Measurements from ENCODE around the gene TBC1D14. TPM values are rescaled to one million over a fixed set of nuclear protein-coding genes. Genes with fewer than 3 reads are reported as not detected.

The TBC1D14 gene
- total RNA-seq, 3 donors from 2014 or later (not counting 1 experiment from before 2014, with no cell fraction given) = 36.0 to 54.7 (median 53.2) TPM

DNA sequence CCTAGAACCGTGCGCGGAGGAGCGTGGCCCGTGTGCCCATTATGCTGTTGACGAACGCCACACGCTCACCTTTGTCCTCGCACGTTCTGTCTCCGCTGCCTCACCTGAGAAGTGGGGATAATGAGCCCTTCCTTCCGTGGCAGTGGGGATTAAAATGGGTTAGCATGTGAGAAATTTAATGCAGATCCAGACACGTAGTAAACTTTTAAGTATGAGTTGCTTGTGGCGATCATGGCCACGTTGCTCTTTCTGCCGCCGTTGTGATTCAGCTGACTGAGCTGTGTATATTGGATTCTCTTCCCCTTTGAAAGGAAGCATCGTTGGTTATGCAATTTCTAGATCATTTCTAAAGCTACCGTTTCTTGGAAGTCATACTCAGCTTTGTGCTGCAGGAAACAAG, 16.5 kb downstream of the TBC1D14 start:
- ATAC-seq (no peak), DNase-seq (no peak)
- peaks cover 15% of the 10 kb centered on the region for H3K36me3 ChIP-seq (ENCODE audit: control insufficient read depth, insufficient read depth, low read length)
- H3K9me3 ChIP-seq (ENCODE audit: control insufficient read depth, insufficient read depth, low read length) = no peaks in the 10 kb centered on the region
- H3K4me3 Mint-ChIP-seq = peak overlapping the region; percentile 67
- peaks cover 64% of the 10 kb centered on the region for H3K4me1 ChIP-seq (ENCODE audit: control insufficient read depth, insufficient read depth, low read length)
- TF ChIP-seq, protein P1, sequence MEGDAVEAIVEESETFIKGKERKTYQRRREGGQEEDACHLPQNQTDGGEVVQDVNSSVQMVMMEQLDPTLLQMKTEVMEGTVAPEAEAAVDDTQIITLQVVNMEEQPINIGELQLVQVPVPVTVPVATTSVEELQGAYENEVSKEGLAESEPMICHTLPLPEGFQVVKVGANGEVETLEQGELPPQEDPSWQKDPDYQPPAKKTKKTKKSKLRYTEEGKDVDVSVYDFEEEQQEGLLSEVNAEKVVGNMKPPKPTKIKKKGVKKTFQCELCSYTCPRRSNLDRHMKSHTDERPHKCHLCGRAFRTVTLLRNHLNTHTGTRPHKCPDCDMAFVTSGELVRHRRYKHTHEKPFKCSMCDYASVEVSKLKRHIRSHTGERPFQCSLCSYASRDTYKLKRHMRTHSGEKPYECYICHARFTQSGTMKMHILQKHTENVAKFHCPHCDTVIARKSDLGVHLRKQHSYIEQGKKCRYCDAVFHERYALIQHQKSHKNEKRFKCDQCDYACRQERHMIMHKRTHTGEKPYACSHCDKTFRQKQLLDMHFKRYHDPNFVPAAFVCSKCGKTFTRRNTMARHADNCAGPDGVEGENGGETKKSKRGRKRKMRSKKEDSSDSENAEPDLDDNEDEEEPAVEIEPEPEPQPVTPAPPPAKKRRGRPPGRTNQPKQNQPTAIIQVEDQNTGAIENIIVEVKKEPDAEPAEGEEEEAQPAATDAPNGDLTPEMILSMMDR (IDR thresholded peaks at IDR 0.05) = no peak
- H3K36me3 Mint-ChIP-seq = no peaks in the 10 kb centered on the region
- H3K27ac ChIP-seq (ENCODE audit: low read length) = no peak overlapping the region
- H3K27me3 ChIP-seq (ENCODE audit: control insufficient read depth, insufficient read depth, low read length) = no peaks in the 10 kb centered on the region
- intact Hi-C loops (cut with micrococcal nuclease) = no loop called here
- H3K4me3 ChIP-seq (ENCODE audit: low read length) = no peak overlapping the region
- H3K27me3 Mint-ChIP-seq (ENCODE audit: low read depth in 2 of 2) = no peaks in the 10 kb centered on the region
- WGBS (ENCODE audit: insufficient coverage) = 73% methylated on average over 19 of the region's 19 CpGs
- no peaks in the 10 kb centered on the region for H3K9me3 Mint-ChIP-seq
- peak overlapping the region; percentile 45 to 70 for H3K27ac Mint-ChIP-seq
- peaks cover 67 to 81% of the 10 kb centered on the region in 2 donors for H3K4me1 Mint-ChIP-seq

DNA sequence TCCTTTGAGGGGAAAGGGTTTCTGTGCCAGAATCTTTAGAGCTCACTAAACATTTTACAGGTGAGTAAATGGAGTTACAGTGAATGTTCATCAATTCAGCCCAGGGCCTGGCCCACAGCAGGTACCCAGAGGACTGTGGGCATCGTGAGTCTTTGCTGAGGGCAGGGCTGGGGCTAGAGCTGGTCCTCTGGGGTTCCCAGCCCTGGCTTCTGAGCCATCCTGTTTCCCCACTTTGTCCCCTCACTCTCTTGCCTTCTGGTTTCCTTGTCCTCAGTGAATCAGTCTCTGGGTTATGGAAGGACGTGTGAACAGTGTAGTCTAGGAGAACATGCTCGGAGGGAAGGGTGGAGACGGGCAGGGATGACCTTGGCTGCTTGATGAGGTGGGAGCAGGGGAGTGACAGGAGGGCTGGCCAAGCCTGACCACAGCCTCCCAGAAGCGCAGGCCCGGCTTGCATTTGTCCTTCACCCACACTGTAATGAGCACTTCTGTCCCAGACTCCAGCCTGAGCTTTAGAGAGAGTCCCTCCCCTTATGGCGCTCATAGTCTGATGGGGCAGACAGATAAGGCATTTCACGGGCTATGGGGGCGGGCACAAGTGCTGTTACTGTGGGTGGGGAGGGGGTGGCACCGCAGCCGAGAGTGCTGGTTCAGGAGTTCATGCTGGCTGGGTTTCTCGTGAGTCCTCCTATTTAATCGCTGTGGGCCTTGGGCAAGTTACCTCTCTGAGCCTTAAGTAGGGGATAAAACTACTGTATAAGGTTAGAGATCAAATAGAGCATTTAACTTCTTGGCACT, 17.3 kb downstream of the TBC1D14 start:
- Mint-ChIP-seq H3K9me3 (no peaks in the 10 kb centered on the region), H3K36me3 (no peaks in the 10 kb centered on the region), H3K4me1 (peaks cover 69 to 82% of the 10 kb centered on the region in 2 donors), H3K4me3 (peak overlapping the region; percentile 67), H3K27me3 (ENCODE audit: low read depth in 2 of 2) (no peaks in the 10 kb centered on the region), H3K27ac (peak overlapping the region; percentile 45 to 66)
- TF ChIP-seq, protein P1 (IDR thresholded peaks at IDR 0.05) = no peak
- Histone ChIP-seq H3K4me3 (ENCODE audit: low read length) (no peak overlapping the region), H3K36me3 (ENCODE audit: control insufficient read depth, insufficient read depth, low read length) (peaks cover 15% of the 10 kb centered on the region), H3K9me3 (ENCODE audit: control insufficient read depth, insufficient read depth, low read length) (no peaks in the 10 kb centered on the region), H3K27me3 (ENCODE audit: control insufficient read depth, insufficient read depth, low read length) (no peaks in the 10 kb centered on the region), H3K27ac (ENCODE audit: low read length) (no peak overlapping the region), H3K4me1 (ENCODE audit: control insufficient read depth, insufficient read depth, low read length) (peaks cover 59% of the 10 kb centered on the region)
- peak in 2 of 3 donors; percentile 46 to 52 for ATAC-seq
- intact Hi-C loops (cut with micrococcal nuclease) = no loop called here
- 80% methylated on average over 12 of the region's 13 CpGs for WGBS (ENCODE audit: insufficient coverage)
- peak in 1 of 2 donors; percentile 79 for DNase-seq

DNA sequence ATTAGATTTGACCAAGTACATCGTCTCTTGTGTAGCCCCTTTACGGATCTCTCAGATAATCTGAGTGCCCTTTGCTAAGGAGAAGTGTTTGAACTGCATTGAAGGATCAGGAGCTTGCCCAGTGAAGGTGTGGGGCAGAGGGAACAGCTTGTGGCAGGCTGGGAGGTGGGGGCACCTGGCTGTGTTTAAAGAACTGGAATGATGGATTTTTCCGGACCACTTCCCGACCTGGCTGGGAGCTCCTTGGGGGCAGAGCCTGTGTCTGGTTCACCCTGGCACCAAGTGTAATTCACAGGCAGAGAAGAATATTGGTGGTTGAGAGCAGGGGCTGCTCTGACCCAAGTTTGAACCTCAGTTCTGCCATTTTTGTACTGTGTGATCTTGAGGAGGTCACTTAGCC, 18.5 kb downstream of the TBC1D14 start:
- Mint-ChIP-seq H3K27ac (peak overlapping the region; percentile 45 to 54), H3K36me3 (no peaks in the 10 kb centered on the region)
- no peak overlapping the region for H3K4me3 ChIP-seq (ENCODE audit: low read length)

More for the DNA sequence above, 18.5 kb downstream of the TBC1D14 start:
- H3K9me3 ChIP-seq (ENCODE audit: control insufficient read depth, insufficient read depth, low read length) = no peaks in the 10 kb centered on the region
- 94% methylated on average over 4 of the region's 4 CpGs for WGBS (ENCODE audit: insufficient coverage)
- intact Hi-C loops (cut with micrococcal nuclease) = no loop called here
- ATAC-seq (no peak), DNase-seq (no peak)
- H3K27me3 ChIP-seq (ENCODE audit: control insufficient read depth, insufficient read depth, low read length) = no peaks in the 10 kb centered on the region
- no peaks in the 10 kb centered on the region for H3K27me3 Mint-ChIP-seq (ENCODE audit: low read depth in 2 of 2)
- no peak overlapping the region for H3K4me3 Mint-ChIP-seq
- H3K4me1 ChIP-seq (ENCODE audit: control insufficient read depth, insufficient read depth, low read length) = peaks cover 54% of the 10 kb centered on the region
- no peaks in the 10 kb centered on the region for H3K9me3 Mint-ChIP-seq
- no peak overlapping the region for H3K27ac ChIP-seq (ENCODE audit: low read length)
- H3K4me1 Mint-ChIP-seq = peaks cover 65 to 78% of the 10 kb centered on the region in 2 donors
- peaks cover 15% of the 10 kb centered on the region for H3K36me3 ChIP-seq (ENCODE audit: control insufficient read depth, insufficient read depth, low read length)
- TF ChIP-seq, protein P1 (IDR thresholded peaks at IDR 0.05) = no peak

Data from natural killer cell (primary cell).